ENCODE measurements around the gene ROBO2. TPM values are rescaled to one million over a fixed set of nuclear protein-coding genes. Genes with fewer than 3 reads are reported as not detected.

ROBO2 gene
- total RNA-seq, 1 experiment from 2014 or later: 0.16 TPM

DNA sequence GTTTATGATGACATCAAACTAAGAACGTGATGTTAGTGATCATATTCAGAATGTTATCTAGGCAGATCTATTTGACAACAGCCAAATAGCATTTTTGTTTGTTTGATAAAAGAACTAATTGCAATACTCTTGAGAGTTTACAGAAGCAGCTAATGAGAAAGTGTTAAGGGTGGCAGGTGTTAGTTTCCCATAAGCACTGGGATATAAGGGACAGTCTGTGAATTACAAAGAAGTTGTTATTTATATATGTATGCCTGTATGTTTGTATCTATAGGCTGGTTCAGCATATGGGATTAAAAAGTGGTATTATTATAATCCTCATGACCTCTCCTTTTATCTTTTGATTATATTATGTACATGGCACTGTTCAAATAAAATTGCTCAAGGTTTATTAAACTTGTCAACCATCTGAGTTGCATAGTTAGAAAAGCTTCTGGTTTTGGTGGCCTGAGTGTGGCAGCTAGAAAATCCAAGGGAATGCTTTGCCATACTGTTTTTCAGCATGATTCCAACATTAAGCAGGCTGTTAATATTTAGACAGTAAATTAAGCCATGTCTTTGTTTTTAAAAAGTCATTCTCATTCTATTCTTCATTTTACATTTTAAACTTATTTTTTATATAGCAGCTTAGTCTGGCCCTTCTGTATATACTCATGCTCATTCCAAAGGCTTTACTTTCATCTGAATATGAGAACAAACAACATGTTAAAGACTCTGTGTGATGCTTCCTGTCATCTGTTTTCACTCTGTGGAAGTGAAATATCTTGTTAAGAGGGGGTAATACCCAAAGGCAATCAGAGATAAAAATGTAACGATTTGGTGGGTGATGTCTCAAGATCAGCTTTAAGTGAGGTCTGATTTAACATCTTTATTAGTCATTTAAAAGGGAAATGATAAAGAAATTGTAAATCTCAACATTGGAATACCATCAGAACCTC is 13.1 kb downstream of the ROBO2 start:
- intact Hi-C loops (cut with micrococcal nuclease; ENCODE audit: unreplicated experiment): no loop called here
- Histone ChIP-seq H3K27me3 (replicated peaks; ENCODE audit: control insufficient read depth, insufficient read depth, low read length) (no peaks in the 10 kb centered on the region), H3K9me3 (no peaks in the 10 kb centered on the region), H3K4me3 (ENCODE audit: low read depth, low read length) (no peak overlapping the region), H3K4me1 (no peaks in the 10 kb centered on the region), H3K36me3 (ENCODE audit: control insufficient read depth, insufficient read depth, low read length) (no peaks in the 10 kb centered on the region)
- Mint-ChIP-seq H3K36me3 (ENCODE audit: insufficient read depth, unreplicated experiment) (no peaks in the 10 kb centered on the region), H3K4me1 (ENCODE audit: low read depth, unreplicated experiment) (no peaks in the 10 kb centered on the region), H3K27me3 (ENCODE audit: insufficient read depth, unreplicated experiment) (no peaks in the 10 kb centered on the region), H3K27ac (ENCODE audit: unreplicated experiment) (no peak overlapping the region), H3K9me3 (ENCODE audit: unreplicated experiment) (no peaks in the 10 kb centered on the region), H3K4me3 (ENCODE audit: unreplicated experiment) (no peak overlapping the region)
- no peak for DNase-seq
- CTCF ChIA-PET: no interaction called here
- TF ChIP-seq CTCF (IDR thresholded peaks at IDR 0.05; ENCODE audit: insufficient read depth in 1 of 2, low read depth in 1 of 2, low read length in 1 of 2, severe bottlenecking in 1 of 2, unreplicated experiment in 1 of 2): no peak
- BruUV-seq (replicated peaks): no TSS peak
- POLR2A ChIA-PET: no interaction called here

DNA sequence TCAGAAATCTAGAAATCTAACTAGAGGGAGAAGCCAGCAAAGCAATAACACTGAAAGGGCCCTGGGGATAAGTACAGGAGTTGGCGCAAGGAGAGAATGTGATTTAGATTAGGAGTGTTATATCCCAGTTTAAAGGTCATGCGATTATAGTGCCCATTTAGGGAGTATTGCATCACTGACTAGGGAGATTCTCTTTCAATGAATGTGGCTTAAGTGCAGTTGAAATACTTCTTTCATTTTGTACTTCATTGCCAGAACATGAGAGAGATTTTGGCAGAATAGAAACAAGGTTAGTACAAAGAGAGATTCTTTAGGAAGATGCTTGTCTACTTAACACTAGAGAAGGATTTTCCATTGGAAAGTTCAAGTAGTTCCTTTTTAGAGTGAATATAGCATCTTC is 13.9 kb downstream of the ROBO2 start:
- no peak overlapping the region for H3K4me3 Mint-ChIP-seq (ENCODE audit: unreplicated experiment)
- no peaks in the 10 kb centered on the region for H3K4me1 Mint-ChIP-seq (ENCODE audit: low read depth, unreplicated experiment)
- no peaks in the 10 kb centered on the region for H3K9me3 Mint-ChIP-seq (ENCODE audit: unreplicated experiment)
- CTCF ChIA-PET: no interaction called here
- BruUV-seq (replicated peaks): no TSS peak
- POLR2A ChIA-PET: no interaction called here
- Histone ChIP-seq H3K4me3 (ENCODE audit: low read depth, low read length) (no peak overlapping the region), H3K9me3 (no peaks in the 10 kb centered on the region), H3K27me3 (replicated peaks; ENCODE audit: control insufficient read depth, insufficient read depth, low read length) (no peaks in the 10 kb centered on the region), H3K36me3 (ENCODE audit: control insufficient read depth, insufficient read depth, low read length) (no peaks in the 10 kb centered on the region), H3K4me1 (no peaks in the 10 kb centered on the region)
- H3K27me3 Mint-ChIP-seq (ENCODE audit: insufficient read depth, unreplicated experiment): no peaks in the 10 kb centered on the region
- no peak overlapping the region for H3K27ac Mint-ChIP-seq (ENCODE audit: unreplicated experiment)
- H3K36me3 Mint-ChIP-seq (ENCODE audit: insufficient read depth, unreplicated experiment): no peaks in the 10 kb centered on the region
- no peak for TF ChIP-seq CTCF (IDR thresholded peaks at IDR 0.05; ENCODE audit: insufficient read depth in 1 of 2, low read depth in 1 of 2, low read length in 1 of 2, severe bottlenecking in 1 of 2, unreplicated experiment in 1 of 2)
- no peak for DNase-seq
- intact Hi-C loops (cut with micrococcal nuclease; ENCODE audit: unreplicated experiment): no loop called here

DNA sequence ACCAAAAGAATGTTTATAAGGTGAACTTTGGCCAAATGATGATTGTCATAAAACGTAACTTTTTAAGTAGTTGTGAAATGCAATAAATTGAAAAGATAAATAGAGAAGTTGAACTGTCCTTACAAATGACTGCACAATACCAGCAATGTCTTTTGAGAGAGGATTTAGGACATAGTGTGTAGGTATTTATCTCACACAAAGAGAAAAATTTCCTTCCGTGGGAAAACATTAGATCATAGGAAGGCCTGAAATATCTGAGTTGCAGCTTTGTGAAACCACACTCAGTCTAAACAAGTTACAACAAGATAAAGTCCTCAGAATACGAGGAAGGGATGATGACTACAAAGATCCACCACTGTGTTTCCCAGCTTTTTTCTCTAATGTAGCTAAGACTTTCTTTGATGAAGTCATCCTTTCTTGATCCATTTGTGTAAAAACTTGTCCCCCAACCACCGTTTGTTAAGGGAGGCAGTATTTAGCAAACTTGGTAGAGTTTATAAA is 16.0 kb downstream of the ROBO2 start:
- Mint-ChIP-seq H3K36me3 (ENCODE audit: insufficient read depth, unreplicated experiment) (no peaks in the 10 kb centered on the region), H3K27me3 (ENCODE audit: insufficient read depth, unreplicated experiment) (no peaks in the 10 kb centered on the region), H3K4me3 (ENCODE audit: unreplicated experiment) (no peak overlapping the region), H3K4me1 (ENCODE audit: low read depth, unreplicated experiment) (no peaks in the 10 kb centered on the region), H3K27ac (ENCODE audit: unreplicated experiment) (no peak overlapping the region), H3K9me3 (ENCODE audit: unreplicated experiment) (no peaks in the 10 kb centered on the region)
- ChIA-PET CTCF (no interaction called here), POLR2A (no interaction called here)
- no TSS peak for BruUV-seq (replicated peaks)
- no peaks in the 10 kb centered on the region for H3K9me3 ChIP-seq
- no peak overlapping the region for H3K4me3 ChIP-seq (ENCODE audit: low read depth, low read length)
- no peak for DNase-seq
- H3K4me1 ChIP-seq: no peaks in the 10 kb centered on the region
- H3K27me3 ChIP-seq (replicated peaks; ENCODE audit: control insufficient read depth, insufficient read depth, low read length): no peaks in the 10 kb centered on the region
- no peak for TF ChIP-seq CTCF (IDR thresholded peaks at IDR 0.05; ENCODE audit: insufficient read depth in 1 of 2, low read depth in 1 of 2, low read length in 1 of 2, severe bottlenecking in 1 of 2, unreplicated experiment in 1 of 2)
- intact Hi-C loops (cut with micrococcal nuclease; ENCODE audit: unreplicated experiment): no loop called here
- no peaks in the 10 kb centered on the region for H3K36me3 ChIP-seq (ENCODE audit: control insufficient read depth, insufficient read depth, low read length)

Measured in Caco-2 (cell line).